T-helper 1 cell (primary cell): Measurements from ENCODE around the gene PCED1B.
"Not testable (repeated sequence)": the region's sequence is repeated elsewhere in the genome, so short reads cannot be mapped to it uniquely, and the experiment has no call there.

Experiments
- DNase-seq, 5 donors: peaks; one replicate each; pipeline ENCODE4 v3.0.0-alpha.2; 2012 to 2020

The PCED1B gene

DNA sequence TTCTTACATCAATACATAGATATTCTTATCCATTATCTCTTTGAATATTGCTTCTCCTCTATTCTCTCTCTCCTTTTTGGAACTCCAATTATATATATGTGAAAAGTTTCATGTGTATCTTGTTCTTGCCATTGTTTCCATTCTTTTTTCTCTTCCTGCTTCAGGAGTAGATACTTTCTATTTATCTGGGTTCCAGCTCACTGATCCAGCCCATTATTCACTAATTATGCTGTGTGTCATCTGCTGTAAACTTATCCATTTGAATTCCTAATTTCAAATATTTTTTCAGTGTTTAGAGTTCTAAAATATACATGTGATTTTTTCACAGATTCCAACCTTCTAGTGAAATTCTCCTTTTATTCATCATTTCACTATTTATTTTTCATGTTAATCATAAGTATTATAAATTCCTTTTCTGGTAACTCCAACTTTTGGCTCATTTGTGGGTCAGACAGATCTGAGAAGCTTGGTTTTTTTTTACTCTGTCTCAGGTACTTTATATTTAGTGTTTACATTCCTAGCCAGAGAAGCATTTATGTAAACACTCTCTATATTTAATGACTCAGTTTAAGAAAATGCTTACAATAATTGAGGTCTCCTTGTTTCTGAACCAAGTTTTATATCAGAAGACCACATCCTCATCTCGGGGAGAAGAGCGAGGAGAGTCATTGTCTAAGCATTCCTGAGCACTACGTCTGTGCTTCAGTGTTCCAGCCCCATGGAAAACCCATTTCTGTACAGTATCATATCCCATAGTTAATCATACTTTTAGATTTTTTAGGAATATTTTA lies 16.2 kb downstream of the PCED1B start:
- DNase-seq: no peak

DNA sequence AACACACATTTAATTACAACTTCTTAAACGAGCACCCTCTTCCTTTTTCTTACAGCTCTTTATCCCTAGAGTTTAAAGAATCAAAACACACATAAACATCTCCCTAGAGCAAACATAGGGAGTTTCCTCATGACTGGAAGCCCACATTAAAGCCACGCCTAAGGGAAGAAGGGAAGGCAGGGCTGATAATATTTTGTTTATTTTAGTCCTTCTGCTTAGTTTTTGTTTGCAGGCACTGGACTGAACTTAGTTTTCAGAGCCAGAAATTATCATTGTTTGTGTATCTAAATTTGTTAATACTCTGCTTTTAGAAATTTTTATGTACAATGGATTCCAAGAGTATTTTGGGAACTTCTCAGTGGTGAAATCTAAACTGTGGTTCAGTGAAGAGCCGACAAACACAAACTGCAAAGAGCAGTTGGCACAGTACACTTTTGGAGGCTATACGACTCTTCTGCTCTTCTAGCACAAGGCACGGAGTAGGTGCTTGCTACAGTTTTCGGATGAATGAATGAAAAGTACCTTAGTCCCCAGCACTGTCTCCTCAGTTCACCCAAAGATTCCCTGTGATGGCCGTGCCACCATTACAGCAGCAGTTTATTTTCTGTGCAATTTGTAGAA lies 18.0 kb downstream of the PCED1B start:
- DNase-seq: no peak

DNA sequence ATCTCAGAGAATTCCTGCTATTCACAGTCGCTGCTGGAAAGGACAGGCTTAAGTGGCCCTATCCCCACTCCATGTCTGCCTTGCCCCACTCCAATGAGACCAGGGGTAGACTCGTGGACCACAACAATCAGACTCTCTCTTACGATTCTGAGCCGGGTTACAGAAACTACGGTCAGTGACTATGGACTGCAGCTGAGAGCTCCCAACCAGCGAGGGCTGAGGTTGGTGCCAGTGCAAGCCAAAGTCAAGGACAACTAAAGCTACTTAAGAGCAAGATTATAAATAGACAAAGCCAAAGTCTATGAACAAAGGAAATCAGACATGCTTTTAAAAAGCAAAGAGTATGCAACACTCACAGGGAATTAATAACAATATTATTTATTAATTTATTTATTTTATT lies 18.7 kb downstream of the PCED1B start:
- no peak for DNase-seq

DNA sequence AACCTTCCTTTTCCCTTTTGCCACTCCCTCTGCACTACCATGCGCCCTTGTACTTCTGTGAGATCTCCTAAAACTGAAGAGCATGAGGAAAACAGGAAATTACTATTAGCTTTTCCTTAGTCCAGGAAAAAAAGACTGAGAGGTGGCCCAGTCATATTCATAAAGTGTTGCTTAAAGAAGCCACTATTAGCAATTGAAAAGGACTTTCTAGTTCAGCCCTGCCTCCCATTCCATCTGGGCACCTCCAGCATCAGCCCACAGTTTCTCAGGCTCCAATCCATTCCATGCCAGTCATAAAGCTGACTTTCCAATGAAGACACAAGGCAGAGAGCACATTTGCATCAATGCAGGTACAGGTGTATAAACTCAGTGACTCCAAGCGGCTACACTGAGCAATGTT lies 20.2 kb downstream of the PCED1B start:
- no peak for DNase-seq

DNA sequence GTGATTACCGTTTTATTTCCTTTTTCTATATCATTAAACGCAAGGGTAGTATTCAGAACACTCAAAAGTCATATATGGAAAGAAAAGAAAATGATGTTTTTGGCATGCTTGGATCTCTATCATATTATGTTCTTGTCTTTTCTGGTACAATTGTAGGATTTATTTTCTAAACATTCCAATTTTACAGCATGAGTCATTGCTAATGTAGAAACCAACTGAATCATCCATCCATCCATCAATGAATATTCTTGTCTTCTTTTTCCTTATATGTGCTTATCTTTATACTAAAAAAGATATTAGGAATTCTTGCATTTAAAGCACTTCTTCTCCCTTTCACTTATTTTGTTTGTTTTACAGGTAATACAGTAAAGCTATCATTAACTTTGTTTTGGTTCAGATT lies 20.7 kb downstream of the PCED1B start:
- DNase-seq: no peak

DNA sequence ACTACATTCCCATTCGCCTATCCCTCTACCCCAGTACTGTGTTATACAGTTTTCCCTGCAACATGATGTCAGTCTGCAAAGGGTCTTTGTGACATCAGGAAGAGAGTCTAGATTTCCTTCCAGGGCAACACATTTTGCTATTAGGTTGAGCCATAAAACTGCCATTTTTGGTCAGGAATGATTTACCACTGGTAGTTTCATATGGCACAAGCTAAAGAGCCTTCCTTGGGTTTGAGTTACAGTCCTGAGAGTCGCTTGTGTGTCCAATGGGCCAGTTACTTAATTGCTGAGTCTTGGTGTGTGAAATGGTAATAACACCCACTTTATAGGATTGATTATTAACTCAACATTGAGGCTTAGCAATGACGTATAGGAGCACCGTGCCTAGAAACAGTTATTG lies 23.0 kb downstream of the PCED1B start:
- no peak for DNase-seq

DNA sequence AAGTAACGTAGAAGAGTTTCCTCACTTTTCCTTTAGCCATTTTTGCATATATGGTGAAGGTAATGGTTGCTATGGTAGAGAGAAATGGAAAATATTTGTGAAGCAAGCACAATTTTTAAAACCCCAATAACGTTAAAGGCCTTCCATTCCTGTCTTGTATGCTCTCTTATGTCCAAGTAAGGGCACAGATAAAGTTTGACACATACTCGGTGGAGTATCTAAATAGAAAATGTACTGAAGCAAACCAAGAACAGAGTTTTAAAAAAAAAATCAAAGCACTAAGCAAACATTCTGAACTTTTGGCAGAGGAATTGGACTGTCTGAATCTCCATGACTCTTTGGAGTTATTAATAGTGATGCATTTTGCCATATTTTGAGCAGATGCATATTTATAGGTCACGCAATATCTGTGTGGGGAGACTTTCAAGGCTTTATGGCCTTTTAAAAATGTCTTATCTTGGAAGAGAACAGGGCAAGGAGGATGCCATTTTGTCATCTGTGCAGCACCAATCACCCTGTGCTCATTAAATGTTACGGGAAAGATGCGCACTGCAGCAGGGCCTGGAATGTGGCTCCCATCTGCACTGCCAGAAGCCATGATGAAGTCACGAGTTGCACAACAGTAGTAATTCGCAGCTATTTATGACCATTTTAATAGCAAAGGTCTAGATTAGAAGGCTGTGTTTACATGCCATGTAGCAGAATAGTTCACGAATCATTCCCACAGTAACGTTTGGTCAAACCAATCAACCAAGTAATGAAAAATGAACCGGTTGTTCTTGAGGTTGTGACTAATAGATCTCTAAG lies 23.6 kb downstream of the PCED1B start:
- DNase-seq: no peak

DNA sequence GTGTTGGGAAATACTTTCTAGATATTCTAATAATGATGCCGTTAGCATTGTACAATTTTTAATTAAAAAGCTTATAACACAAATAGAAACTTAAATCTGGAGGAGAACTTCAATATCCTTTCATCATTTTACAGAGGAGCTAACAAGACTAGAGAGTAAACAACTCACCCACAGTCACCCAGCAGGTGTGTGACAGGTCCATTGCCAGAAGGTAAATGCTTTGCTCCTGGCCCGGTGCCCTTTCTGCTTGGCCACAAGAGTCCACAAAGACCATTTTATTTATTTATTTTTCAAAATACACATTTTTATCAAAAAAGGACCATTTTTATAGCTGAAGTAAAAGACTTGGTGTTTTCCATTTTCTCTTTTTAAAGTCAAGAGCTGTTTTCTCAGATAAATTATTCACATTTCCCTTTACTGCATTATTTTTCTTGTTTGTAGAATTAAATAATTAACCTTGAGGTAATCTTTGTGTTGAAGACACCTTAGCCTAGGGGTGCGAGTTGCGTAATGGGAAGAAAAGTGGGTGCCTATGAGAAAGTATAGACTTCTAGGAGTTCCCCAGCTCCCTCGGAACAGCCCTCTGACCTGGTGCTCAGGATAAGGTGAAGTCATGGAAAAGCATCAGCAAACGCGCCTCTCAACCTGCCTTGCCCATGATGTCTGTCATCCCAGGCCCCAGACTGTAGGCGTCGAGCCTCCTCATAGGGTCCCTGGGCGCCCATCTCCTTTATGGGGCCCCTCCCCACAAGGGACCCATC lies 26.7 kb downstream of the PCED1B start:
- DNase-seq: no peak

DNA sequence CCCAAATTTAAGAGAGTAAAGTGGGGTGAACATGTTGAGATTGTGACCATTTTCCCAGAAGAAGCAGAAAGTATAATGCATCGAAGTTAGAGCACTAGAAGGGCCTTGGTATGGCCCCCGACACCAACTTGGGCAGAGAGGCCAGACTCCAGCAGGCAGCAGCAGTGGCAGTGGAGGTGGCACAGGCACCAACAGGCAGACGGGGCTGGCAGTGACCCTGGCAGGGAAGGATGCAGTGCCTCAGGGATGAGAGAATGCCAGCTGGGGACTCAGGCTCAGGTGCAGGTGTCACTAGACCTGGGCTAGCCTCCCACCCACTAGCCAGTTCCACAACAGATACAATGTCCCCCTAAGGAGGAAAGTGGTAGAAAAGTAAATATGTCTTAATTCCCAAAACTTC lies 28.0 kb downstream of the PCED1B start:
- no peak for DNase-seq

DNA sequence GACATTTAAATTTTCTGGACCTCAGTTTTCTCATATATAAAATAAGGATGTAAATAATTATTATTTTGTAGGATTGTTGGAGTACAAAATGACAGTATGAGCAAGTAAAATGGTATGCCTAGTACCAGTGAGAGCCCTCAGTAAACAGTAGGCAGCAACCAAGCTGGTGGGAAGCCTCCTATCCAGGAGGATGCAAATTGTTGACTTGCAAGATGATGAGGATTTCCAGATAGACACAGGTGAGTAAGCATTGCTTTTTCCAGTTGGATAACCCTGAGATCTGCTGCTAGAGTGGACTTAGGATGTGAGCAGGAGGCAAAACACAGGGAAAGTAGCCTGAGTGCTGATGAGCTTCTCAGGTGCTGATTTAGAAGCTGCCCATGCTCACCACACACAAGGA lies 28.5 kb downstream of the PCED1B start:
- no peak for DNase-seq

DNA sequence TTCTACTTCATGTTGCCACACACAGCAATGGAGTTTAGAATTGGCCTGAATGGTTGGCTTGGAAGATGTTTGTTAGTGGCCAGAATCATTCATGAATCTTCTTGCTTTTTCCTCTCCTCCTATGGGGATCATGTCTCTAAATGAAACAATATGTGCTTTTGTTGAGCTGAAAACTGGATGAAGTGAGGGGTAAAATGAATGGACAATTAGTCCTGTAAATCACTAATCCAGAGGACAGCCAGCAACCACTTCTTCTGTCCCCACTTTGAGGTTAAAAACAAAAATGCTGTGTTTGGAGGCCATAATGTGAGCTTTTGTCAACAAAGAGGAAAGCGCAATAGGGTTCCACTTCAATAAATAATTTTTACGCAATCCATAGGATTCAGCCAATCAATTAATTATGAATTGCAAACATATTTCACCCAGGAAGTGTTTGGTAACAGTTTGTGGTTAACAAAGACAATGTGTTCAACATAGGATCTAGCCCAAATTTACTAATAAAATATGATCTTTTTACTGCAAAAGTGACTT lies 30.7 kb downstream of the PCED1B start:
- no peak for DNase-seq

DNA sequence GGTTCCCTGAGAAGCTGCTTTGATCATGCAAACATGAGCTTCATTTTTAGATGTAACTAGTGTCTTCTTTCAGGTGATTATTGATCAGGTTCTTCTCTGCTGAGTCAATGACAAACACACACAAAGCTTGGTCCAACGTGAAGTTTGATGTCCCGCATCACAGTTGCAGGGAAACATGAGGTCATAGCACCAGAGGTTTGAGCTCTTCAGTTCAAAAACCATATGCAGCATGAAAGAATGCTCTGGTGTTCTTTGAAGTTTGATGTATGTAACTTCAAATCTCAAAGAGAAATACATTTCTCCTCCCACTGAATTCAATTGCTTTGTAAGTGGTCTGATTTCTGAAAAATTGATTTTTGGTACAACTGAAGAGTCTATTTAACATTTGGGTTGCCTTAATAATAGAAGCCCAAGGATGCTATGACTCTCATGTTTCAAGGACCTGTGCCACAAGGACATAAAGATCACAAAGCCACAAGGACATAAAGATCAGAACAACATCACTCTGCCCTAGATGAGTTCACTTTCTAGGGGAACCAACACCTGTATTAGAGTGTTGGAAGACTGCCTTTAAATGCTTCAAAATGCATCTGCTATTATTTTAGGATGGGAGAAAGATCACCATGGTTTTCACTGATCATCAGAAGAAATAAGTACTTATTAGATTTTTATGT lies 31.4 kb downstream of the PCED1B start:
- peak in 1 of 5 donors; percentile 5 for DNase-seq

DNA sequence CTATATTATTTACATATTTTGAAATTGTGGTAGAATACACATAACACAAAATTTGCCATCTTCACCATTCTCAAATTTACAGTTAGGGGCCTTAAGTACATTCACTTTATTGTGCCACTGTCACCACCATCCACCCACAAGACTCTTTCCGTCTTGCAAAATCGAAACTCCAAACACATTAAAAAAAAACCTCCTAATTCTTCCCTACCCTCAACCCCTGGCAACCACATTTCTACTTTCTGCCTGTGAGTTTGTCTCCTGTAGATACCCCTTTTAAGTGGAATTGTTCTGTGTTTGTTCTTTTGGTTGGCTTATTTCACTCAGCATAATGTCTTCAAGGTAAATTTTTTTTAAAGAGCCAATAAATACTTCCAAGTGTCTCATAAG lies 32.0 kb downstream of the PCED1B start:
- peak in 1 of 5 donors; percentile 65 for DNase-seq

DNA sequence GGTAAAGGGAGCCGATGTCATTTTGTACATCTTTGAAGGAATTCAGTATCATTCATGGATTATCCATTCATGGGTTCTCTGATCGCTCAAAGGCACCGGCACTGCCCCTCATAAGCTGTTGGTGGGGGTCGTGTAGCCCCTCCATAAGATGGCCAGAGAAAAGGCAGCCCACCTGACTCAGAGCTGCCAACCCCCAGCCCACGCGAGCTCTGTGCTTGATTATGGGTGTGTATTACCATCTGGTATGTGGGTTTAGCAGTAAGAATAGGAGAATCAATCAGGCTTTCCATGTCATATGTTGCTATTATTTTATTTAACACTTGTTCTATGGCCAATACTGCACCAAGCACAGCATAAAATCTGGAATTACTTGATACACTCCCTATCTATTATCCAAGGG lies 32.4 kb downstream of the PCED1B start:
- no peak for DNase-seq

DNA sequence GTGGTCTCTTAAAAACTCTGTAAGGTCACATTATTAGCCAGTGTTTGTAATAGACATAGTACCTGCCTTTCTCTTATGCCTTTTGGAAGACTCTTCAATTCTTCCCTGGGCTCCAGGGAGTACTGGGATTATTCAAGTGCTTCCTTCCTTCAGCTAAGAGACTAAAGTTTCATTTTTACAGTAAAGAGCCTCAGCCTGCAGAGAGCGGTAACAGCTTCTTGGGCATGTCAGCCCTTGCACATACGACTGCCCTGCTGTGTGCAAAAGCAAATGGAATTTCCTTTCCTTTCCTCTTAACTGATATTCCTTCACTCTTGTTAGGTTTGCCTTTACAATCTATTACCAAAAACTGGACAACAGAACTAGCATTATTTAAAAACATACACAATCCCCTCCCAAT lies 33.3 kb downstream of the PCED1B start:
- no peak for DNase-seq

DNA sequence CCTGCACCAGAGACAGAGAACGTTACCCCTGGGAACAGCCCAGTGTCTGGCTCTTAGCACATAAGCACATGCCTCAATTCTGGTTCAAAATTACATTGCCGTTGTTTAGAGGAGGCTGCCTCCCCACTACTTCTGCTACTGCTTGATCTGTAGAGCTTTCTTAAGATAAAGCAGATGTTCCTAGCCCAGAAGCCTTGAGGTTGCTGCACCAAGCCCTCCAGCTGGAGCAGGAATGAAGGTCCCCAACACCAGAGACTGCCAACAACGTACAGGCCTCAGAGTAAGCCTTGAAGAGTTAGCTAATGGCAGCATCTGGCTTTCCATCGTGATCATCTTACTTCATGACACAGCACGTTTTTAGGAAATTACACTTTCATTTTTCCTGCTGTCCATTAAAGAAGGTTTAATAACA lies 35.1 kb downstream of the PCED1B start:
- DNase-seq: no peak

DNA sequence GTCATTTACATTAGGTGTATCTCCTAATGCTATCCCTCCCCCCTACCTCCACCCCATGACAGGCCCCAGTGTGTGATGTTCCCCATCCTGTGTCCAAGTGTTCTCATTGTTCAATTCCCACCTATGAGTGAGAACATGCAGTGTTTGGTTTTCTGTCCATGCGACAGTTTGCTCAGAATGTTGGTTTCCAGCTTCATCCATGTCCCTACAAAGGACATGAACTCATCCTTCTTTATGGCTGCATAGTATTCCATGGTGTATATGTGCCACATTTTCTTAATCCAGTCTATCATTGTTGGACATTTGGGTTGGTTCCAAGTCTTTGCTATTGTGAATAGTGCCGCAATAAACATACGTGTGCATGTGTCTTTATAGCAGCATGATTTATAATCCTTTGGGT lies 37.9 kb downstream of the PCED1B start:
- DNase-seq: not testable (repeated sequence)

DNA sequence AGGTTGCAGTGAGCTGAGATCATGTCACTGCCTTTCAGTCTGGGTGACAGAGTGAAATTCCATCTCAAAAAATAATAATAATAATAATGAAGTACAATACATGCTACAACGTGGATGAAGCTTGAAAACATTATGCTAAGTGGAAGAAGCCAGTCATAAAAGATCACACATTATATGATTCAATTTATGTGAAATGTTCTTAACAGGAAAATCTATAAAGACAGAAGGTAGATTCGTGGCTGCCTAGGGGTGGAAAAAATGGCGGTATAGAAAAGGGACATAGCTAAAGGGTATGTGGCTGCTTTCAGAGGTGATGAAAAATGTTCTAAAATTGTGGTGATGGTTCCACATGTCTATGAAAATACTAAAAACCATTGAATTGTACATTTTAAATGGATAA lies 41.3 kb downstream of the PCED1B start:
- no peak for DNase-seq

DNA sequence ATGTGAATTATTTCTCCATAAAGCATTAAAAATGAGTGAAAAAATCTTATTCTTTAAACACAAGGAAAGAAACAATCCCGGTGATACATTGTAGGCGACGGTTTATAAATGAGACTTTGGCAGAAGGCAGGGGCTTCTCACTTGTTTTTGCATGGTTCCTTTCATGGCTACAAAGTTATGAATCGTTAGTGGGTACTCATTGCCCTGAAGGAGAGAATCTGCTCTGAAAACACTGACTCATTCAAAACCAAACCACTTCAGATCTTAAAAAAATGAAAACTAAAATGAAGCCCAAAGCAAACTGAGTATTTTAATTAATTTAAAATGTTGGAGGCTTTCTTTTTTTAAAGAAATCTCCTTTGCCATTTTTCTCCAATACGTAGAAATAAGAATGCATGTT lies 41.7 kb downstream of the PCED1B start:
- no peak for DNase-seq

DNA sequence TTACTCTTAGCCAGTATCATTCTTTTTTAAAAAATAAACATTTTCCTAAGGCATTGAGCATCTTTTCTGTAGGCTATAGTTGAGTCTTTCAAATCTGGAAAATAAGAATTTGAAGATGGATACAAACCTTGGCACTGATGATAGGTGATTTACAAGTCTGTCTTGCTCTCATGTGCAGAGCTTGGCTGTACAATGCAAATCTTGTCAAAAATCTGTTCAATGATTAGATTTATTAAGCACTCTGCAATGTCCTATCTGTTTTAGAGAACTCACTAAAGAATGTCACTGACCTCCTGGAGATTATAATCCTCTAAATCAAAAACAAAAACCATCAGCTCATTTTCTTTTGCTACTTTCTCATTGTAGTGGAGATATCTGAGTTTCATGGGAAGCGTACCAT lies 43.2 kb downstream of the PCED1B start:
- DNase-seq: no peak

DNA sequence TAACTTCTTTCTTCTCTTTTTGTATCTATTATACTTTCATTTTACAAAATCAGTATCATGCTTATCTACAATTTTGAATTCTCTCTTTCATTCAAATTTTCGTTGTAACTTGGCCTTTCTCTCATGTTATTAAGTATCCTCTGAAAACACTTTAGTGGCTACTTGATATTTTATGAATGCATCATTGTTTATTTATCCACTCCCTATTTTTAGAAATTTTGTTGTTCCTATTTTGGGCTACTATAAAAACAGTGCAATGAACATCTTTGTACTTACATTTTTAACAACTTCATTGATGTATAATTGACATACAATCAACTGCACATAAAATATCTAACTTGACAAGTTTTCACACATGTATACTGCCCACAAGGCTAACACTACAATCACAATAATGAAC lies 44.3 kb downstream of the PCED1B start:
- DNase-seq: no peak

DNA sequence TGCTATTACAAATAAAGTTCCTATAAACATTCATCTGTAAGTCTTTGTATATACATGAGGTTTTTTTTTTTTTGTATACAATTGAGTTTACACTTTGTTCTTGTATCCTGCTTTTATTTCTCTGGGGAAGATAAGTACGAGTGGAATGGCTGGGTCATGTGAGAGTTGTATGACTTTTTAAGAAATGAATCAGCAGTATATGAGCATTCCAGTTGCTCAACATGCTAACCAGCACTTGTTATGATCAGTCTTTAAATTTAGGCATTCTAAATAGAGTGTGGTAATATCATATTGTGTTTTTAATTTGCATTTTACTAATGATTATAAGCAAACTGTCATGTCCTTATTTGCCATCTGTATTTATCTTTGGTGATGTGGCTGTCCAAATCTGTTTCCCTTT lies 45.0 kb downstream of the PCED1B start:
- DNase-seq: no peak
